HEK293T (cell line): ENCODE measurements around the gene LENG9.

Experiments
- ARNT ChIP-seq: fragments of 450-650 bp; IDR thresholded peaks from 2 replicates; pipeline ENCODE4 v1.6.1; 2017; ENCODE audit warnings: mild to moderate bottlenecking
- BHLHE40 ChIP-seq: fragments of 450-650 bp; IDR thresholded peaks from 2 replicates; pipeline ENCODE4 v1.6.1; 2016; ENCODE audit warnings: mild to moderate bottlenecking, moderate library complexity, borderline replicate concordance
- CTBP1 ChIP-seq: fragments of 450-650 bp; IDR thresholded peaks from 2 replicates; pipeline ENCODE4 v1.6.1; 2016; ENCODE audit warnings: borderline replicate concordance
- FOXA1 ChIP-seq: fragments of 450-650 bp; IDR thresholded peaks from 2 replicates; pipeline ENCODE4 v1.6.1; 2016; ENCODE audit warnings: mild to moderate bottlenecking
- FOXM1 ChIP-seq: fragments of 450-650 bp; IDR thresholded peaks from 2 replicates; pipeline ENCODE4 v1.6.1; 2017; ENCODE audit warnings: mild to moderate bottlenecking, borderline replicate concordance
- SUZ12 ChIP-seq: fragments of 450-650 bp; IDR thresholded peaks from 2 replicates; pipeline ENCODE4 v1.6.1; 2016; ENCODE audit warnings: mild to moderate bottlenecking
- TARDBP ChIP-seq: fragments of 450-650 bp; IDR thresholded peaks from 2 replicates; pipeline ENCODE4 v1.6.1; 2016
- ZNF384 ChIP-seq: fragments of 450-650 bp; IDR thresholded peaks from 2 replicates; pipeline ENCODE4 v1.6.1; 2016

- TF ChIP-seq SUZ12 (no peak), TARDBP (no peak), ARNT (no peak), ZNF384 (no peak), BHLHE40 (no peak), FOXM1 (no peak), CTBP1 (no peak), FOXA1 (no peak)
Observed at GRCh38 chr19:54433697-54434096, 29.9 kb downstream of the LENG9 start.
